Lung (tissue), 12 donors: ENCODE measurements around the gene CHRND. TPM values are rescaled to one million over a fixed set of nuclear protein-coding genes. Genes with fewer than 3 reads are reported as not detected.

Experiments used
- ATAC-seq: fragments of 200-7000 bp; cut with Tn5 transposase; one replicate; pipeline ENCODE4 v1.9.1; 2020; ENCODE audit warnings: moderate number of reproducible peaks; ENCODE audit not compliant: insufficient read depth, low FRiP score
- DNase-seq, 3 donors: peaks; one replicate each; pipeline ENCODE4 v3.0.0-alpha.2; 2013 to 2017
- H3K27ac ChIP-seq, 2 donors: one replicate each; pipeline ENCODE4 v1.5.1; 2013; ENCODE audit warnings: mild to moderate bottlenecking in 2 of 2, moderate library complexity in 2 of 2, control low read depth in 1 of 2, inconsistent platforms in 1 of 2, low read depth in 1 of 2, low read length in 1 of 2
- H3K27me3 ChIP-seq, 3 donors: one replicate each; pipeline ENCODE4 v1.5.1; 2013; ENCODE audit warnings: low read length in 2 of 3; ENCODE audit not compliant: control insufficient read depth in 3 of 3, insufficient read depth in 3 of 3
- H3K36me3 ChIP-seq, 4 donors: one replicate each; pipeline ENCODE4 v1.5.1; 2013; ENCODE audit warnings: low read length in 4 of 4, mild to moderate bottlenecking in 1 of 4, moderate library complexity in 1 of 4; ENCODE audit not compliant: control insufficient read depth in 4 of 4, insufficient read depth in 4 of 4
- H3K4me1 ChIP-seq, 5 donors: one replicate each; pipeline ENCODE4 v1.5.1; 2013; ENCODE audit warnings: low read length in 5 of 5, mild to moderate bottlenecking in 2 of 5, moderate library complexity in 1 of 5; ENCODE audit not compliant: control insufficient read depth in 5 of 5, insufficient read depth in 5 of 5
- H3K4me3 ChIP-seq: one replicate; pipeline ENCODE4 v1.5.1; 2013; ENCODE audit warnings: mild to moderate bottlenecking, control low read depth, moderate library complexity
- H3K9ac ChIP-seq, 2 donors: one replicate each; pipeline ENCODE4 v1.5.1; 2013; ENCODE audit warnings: low read length in 2 of 2, control low read depth in 1 of 2; ENCODE audit not compliant: insufficient read depth in 1 of 2
- H3K9me3 ChIP-seq, 4 donors: one replicate each; pipeline ENCODE4 v1.5.1; 2013; ENCODE audit warnings: low read length in 3 of 4, mild to moderate bottlenecking in 1 of 4, moderate library complexity in 1 of 4; ENCODE audit not compliant: control insufficient read depth in 4 of 4, insufficient read depth in 3 of 4
- CTCF ChIP-seq: IDR thresholded peaks from 2 replicates; pipeline ENCODE4 v1.5.1; 2012; ENCODE audit warnings: mild to moderate bottlenecking; ENCODE audit errors: control extremely low read depth, extremely low read depth
- WGBS, 2 donors: extraction: QIAGEN DNeasy Blood & Tissue Kit; methylation state at CpG; one replicate each; pipeline ENCODE4 v1.1.7; 2013; 5-methylcytosine and 5-hydroxymethylcytosine counted together
- polyA plus RNA-seq, 2 donors: library from polyadenylated mRNA; stranded (reverse); fragments of 200-250 nt; gene quantifications; one replicate each; pipeline ENCODE4 v1.2.1, GENCODE V29; 2013
- total RNA-seq, 2 donors: library from RNA; depleted of rRNA in 1 of 2; stranded (reverse); fragments of >200 nt in 1 of 2; gene quantifications; one replicate each; pipeline ENCODE4 v1.2.1, GENCODE V29; 2014 to 2021
- donor health status: control.
- donor health status: control.
- donor health status: Bipolar disorder and iron deficiency.
- donor health status: healthy.
- donor health status: DM: yes; HTN: yes; CAD: no.

The CHRND gene
- total and polyA plus RNA-seq, 4 donors, result not detected

DNA sequence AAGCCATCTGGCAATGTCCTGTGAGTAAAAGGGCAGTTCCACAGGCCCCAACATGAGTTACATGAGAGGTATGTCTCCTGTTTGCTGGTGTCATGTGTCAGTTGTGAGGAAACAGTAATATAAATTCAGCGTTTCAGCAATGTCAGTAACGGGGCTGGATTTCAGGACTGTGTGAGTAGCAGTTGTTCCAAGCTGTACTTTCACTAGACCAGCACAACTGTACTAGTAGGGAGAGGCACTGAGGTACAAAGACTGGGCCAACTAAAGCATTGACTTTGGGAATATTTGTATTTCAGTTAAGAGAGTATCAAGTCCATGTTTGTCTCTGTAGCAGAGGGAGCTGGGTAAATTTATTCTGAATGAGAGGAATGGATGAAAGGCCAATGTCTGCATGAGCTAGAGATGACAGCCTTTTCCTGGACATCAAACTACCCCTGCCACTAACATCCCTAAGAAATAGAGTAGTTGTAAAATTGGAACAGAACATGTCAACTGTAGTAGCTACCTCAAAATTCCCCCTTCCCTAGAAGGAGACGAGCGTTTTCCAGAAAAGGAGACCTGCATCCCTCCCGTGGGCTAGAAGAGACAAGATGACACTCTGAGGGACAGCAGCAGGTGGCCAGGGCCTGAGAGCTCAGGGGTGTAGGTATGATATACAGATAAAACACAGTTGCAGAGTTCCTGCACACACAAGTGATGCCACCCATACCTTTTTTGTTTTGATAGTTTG lies 48.9 kb downstream of the CHRND start:
- H3K9ac ChIP-seq, result no peak overlapping the region
- no peak for DNase-seq
- no peaks in the 10 kb centered on the region for H3K9me3 ChIP-seq
- H3K36me3 ChIP-seq, result peaks cover 7 to 22% (median 20%) of the 10 kb centered on the region in 4 donors
- H3K4me1 ChIP-seq, result peaks cover 0 to 19% (median 0%) of the 10 kb centered on the region in 5 donors
- no peak for ATAC-seq
- WGBS, 2 donors, result 88 to 91% methylated on average over 5 of the region's 5 CpGs
- no peak overlapping the region for H3K4me3 ChIP-seq
- TF ChIP-seq CTCF, result no peak
- H3K27ac ChIP-seq, result no peak overlapping the region
- H3K27me3 ChIP-seq, result no peaks in the 10 kb centered on the region

GRCh38 chr2:232575404-232575746 lies 49.4 kb downstream of the CHRND start:
- Histone ChIP-seq H3K9ac (no peak overlapping the region), H3K27me3 (no peaks in the 10 kb centered on the region), H3K9me3 (no peaks in the 10 kb centered on the region), H3K36me3 (peaks cover 7 to 22% (median 18%) of the 10 kb centered on the region in 4 donors), H3K4me1 (peaks cover 0 to 24% (median 0%) of the 10 kb centered on the region in 5 donors), H3K27ac (no peak overlapping the region), H3K4me3 (no peak overlapping the region)
- 96 to 100% methylated on average over 1 of the region's 1 CpG for WGBS, 2 donors
- ATAC-seq (no peak), DNase-seq (no peak)
- no peak for TF ChIP-seq CTCF

- Histone ChIP-seq H3K4me1 (peaks cover 0 to 25% (median 0%) of the 10 kb centered on the region in 5 donors), H3K36me3 (peaks cover 9 to 28% (median 19%) of the 10 kb centered on the region in 4 donors), H3K27ac (no peak overlapping the region), H3K4me3 (no peak overlapping the region), H3K27me3 (no peaks in the 10 kb centered on the region), H3K9ac (no peak overlapping the region), H3K9me3 (no peaks in the 10 kb centered on the region)
- DNase-seq (no peak), ATAC-seq (no peak)
- no peak for TF ChIP-seq CTCF
- whole genome bisulfite sequencing, 2 donors, result 74 to 96% methylated on average over 2 of the region's 2 CpGs
Observed at GRCh38 chr2:232576995-232577394, 51.0 kb downstream of the CHRND start.
